Stimulated activated CD8-positive, alpha-beta memory T cell treated with anti-CD3 and anti-CD28 coated beads, Interleukin-4, amount 100 ng/mL, for 4 hours (primary cell): ENCODE results near the gene RGS12.
"Not testable (repeated sequence)": the region's sequence is repeated elsewhere in the genome, so short reads cannot be mapped to it uniquely, and the experiment has no call there.

Source experiments
- DNase-seq, 2 donors: peaks; one replicate each; pipeline ENCODE4 v3.0.0-alpha.2; 2020; ENCODE audit warnings: low read depth in 2 of 2, low spot score in 1 of 2

Gene RGS12

GRCh38 chr4:3297066-3297859 is 4.4 kb downstream of the RGS12 start:
- DNase-seq, result no peak

- DNase-seq, result no peak
These were observed 6.5 kb downstream of the RGS12 start for GRCh38 chr4:3299122-3299975.

DNA sequence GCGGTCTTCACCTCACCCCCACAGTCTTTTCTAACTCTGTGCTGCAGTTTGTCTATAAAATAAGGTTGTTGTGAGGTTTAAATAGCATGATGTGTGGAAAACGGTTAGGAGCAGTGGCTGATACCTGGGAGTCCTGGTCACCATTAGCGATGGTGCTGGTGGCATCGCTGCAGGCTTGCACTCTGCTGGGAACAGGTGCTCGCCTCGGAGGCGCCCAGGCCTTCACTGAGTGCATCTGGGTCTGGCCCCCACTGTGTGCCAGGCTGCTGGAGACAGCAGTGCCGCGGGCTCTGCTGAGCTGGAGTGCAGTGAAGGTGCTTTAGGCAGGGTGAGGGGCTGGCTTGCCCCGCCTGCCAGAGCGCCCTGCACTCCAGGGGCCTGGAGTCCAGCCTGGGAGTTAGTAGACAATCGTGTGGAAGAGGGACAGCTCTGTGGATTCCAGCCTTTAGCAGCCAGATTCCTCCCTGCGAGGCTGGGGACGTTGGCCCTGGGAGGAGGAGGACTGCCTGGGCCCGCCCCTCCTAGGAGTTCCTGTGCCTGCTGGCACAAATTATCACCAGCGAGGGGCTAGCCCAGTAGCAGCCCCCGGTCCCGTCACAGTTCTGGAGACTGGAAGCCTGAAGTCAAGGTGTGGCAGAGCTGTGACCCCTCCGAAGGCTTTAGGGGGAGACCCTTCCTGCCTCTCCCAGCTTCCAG is 7.3 kb downstream of the RGS12 start:
- no peak for DNase-seq

GRCh38 chr4:3300882-3301281 is 8.1 kb downstream of the RGS12 start:
- not testable (repeated sequence) for DNase-seq

DNA sequence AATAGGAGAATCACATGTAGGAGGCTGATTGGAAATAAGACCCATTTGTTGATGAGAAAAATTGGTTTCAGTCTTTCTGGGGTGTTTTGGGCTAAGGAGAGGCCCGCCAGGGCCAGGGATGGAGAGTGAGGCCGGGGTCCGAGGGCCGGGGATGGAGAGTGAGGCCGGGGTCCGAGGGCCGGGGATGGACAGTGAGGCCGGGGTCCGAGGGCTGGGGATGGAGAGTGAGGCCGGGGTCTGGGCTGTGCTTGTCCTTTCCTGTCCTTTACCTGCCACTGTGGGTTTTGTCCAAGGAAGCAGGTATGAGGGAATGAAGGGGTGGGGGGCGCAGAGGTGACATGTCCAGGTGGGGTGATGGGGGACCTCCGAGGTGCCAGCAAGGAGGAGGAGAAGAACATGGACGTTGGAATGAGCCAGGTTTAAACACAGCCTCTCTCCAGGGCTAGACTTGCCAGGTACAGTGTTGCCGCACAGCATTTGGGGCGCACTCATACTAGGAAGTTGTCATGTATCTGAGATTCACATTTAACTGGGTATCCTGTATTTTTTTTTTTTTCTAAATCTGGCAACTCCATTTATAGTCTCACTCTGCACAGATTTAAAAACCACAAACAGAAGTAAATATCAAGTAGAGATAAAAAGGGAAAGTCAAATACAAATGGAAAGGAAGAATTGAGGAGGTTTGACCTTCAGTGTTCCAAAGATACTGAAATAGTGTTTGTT is 8.8 kb downstream of the RGS12 start:
- DNase-seq, result no peak

- DNase-seq, result peak; percentile 36 to 61
These were observed 9.5 kb downstream of the RGS12 start for GRCh38 chr4:3302173-3302785.

DNA sequence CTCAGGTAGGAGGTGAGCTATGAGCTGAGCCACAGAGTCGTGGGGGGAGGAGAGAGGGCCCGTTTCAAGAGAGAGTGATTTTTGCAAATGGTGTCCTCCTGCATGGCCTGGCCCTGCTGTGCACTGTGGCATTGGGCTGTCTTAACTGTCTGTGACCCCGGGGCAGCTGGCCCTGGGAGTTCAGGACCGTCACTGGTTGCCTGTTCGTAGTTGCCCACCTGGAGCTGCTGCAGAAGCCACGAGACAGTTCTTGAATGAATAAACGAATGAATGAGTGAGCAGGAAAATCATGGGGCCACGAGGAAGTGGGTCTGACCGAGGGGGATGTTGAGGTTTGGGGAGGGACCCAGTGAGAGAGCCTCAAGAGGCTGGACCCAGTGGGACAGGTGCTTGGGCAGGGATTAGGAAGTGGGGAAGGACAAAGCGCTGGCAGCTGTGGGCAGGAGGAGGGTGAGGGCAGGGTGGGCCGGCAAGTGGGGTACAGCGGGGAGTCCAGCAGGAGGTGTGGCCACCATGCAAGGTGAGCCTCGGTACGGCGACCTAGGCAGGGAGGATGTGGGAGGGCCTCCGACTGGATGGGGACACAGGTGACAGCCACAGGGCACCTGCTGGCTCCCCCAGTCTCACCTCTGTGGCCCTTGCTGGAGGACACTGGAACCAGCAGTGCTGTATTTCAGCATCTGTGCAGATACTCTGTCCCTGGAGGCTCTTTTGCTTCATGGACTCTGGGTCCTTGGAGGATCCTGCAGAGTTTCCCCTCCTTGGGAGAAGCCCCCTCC is 10.2 kb downstream of the RGS12 start:
- DNase-seq, result no peak

GRCh38 chr4:3303565-3303824 is 10.7 kb downstream of the RGS12 start:
- DNase-seq, result no peak

DNA sequence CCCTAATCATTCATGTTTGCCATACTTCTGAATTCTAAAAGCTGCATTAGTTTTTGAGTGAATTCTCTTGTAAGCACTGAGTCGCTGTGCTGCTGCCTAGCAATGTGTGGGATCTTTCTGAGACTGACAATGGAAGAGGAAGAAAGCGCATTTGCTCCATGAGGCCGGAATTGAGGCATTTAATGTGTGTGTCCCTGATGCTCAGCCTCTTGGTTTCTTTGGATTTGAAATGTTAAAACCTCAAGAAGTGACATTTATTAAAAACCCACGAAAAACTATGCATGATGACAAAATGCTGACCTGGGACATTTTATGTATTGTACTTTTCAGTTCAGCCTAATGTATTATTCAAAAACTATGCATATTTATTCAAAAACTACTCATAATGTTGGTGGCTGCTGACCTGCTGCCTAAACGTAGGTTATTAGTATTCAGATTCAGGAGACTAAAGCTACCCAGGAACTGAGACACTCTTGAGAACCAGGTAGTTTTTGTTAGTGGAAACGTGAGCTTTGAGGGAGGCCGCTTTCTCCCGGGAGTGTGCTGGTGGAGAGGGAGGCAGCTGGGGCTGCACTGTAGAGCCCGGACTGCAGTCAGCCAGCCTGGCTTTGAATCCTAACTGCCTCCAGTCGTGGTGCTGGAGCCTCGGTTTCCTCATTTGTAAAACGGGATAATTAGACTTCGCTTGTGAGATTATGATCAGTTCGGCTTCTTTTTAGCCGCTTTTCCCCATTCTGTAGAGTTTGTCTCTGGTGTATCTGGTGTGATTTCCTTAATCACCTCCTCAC is 11.3 kb downstream of the RGS12 start:
- DNase-seq, result no peak

GRCh38 chr4:3304831-3305609 is 12.2 kb downstream of the RGS12 start:
- DNase-seq, result no peak

- DNase-seq, result no peak
These were observed 13.0 kb downstream of the RGS12 start for GRCh38 chr4:3305610-3306371.

DNA sequence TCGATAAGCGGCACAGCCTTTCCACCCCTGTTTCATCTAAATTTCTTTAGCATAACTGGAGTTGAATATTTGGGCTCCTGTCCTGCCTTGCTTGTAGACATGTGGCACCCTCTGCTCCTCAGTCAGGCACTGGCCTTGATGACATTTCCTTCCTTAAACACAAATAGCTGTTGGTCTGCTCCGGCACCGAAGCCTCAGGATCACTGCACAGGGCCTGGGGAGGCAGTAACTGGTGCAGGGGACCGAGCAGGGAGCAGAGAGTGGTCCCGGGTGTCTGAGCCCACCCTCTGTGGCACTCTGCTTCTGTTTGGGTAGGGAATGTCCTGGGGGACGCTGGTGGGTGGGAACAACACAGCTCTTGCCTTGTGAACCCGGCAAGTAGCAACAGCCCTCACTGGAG is 13.6 kb downstream of the RGS12 start:
- DNase-seq, result no peak

DNA sequence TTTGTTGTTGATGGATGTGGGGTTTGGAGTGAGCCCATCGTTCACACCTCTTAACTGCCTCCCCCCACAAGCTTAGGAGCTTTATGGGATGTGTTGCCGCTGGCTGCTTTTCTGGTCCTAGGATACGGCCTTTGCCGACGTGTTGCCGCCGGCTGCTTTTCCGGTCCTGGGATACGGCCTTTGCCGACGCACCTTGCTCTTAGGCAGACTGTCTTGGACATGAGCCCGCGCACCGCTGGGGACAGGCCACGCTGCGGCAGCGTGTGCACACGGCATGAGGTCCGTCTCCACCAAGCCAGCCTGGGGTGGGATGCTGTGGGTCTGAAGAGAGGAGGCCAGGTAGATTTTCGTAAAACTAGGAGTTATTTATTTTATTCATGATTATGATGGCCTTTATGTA is 14.2 kb downstream of the RGS12 start:
- no peak for DNase-seq

DNA sequence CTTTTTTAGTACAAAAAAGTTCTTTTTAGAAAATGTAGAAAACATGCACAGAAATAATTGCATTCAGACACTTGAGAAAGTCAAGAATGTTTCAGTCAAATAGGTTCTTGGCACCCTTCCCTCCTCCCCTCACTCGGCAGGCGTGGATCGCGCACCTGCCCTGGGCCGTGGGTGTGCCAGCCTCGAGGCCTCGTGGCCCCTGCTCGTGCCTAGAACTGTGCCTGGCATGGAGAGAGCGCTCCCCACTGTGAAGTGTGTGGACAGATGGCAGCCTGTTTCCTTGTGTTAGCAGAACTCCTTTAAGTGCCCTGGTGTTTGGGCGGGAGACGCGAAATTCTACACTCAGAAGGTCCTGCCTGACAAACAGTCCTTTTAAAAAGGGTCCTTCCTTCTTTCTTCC is 14.7 kb downstream of the RGS12 start:
- no peak for DNase-seq

DNA sequence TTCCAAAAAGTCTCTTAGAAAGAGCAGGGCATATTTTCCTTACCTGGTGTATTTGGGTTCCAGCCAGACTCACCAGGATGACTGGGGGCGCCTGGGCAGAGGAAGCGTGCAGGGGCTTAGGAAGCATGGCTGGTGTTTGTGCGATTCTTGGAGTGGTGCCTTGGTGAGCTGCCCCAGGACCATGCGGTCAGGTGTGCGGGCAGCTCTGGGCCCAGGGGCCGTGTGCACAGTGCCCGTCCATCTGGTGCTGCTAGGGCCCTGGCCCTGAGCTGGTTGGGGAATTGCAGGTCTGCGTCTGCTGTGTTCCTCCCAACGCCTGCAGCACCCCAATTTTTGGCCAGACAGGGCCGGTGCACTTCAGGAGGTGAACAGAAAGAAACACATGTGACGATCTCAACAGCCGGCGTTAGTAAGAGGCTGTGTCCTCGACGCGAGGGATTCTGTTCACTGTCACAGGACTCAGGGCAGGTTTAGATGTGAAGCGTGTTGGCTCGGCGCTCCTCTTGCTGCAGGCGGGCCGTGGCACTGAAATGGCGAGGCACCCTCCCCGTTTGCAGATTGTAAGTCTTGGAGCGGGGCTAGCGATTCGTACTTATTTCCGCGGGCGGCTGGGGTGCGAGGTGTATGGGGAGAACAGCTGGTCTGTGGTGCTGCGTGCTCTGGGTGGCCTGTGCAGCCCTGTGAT is 15.2 kb downstream of the RGS12 start:
- no peak for DNase-seq

DNA sequence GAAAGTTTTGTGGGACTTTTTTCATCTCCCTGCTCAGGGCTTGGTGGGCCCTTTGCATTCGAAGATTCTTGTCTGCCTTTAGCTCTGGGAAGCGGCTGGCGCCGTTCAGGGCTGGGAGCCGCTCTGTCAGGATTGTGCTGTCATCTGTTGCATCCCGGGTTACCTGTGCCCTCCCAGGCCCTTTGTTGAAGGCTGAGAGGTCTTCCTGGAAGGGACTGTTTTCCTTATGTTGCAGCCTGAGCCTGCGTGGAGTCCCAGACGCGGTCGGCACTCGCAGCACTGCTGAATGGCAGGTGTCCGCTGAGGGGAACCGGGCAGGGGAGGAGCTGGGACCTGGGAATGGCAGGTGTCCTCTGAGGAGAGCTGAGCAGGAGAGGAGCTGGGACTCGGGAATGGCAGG is 15.9 kb downstream of the RGS12 start:
- no peak for DNase-seq
